H1 (cell line): ENCODE data around the gene PRMT1.

ENCODE experiments used
- CBX5 ChIP-seq: fragments of 300-800, 300-1000 bp; sonication (generic); IDR thresholded peaks from 2 replicates; pipeline ENCODE4 v1.7.1; 2016; ENCODE audit warnings: antibody characterized with exemption, low read length, low read depth
- CEBPB ChIP-seq: IDR thresholded peaks from 2 replicates; pipeline ENCODE4 v1.6.1; 2012; ENCODE audit warnings: low read depth, low read length
- EP300 ChIP-seq, 2 experiments: IDR thresholded peaks; 1 replicate in 1 of 2; 2 replicates in 1 of 2; pipeline ENCODE4 v1.6.1; 2011 to 2012; ENCODE audit warnings: low read depth in 2 of 2, low read length in 2 of 2, mild to moderate bottlenecking in 2 of 2, borderline replicate concordance in 1 of 2, inconsistent platforms in 1 of 2, moderate library complexity in 1 of 2
- PHF8 ChIP-seq: fragments of 200-600 bp; sonication (generic); conservative IDR thresholded peaks from 2 replicates; pipeline ENCODE4 v1.7.1; 2012; ENCODE audit warnings: low read depth, mild to moderate bottlenecking, inconsistent platforms, low read length, moderate library complexity
- SP1 ChIP-seq: IDR thresholded peaks from 2 replicates; pipeline ENCODE4 v1.6.1; 2011; ENCODE audit warnings: low read depth, low read length
- YY1 ChIP-seq: IDR thresholded peaks from 2 replicates; pipeline ENCODE4 v1.6.1; 2011; ENCODE audit warnings: low read depth, mild to moderate bottlenecking, low read length
- TF ChIP-seq, protein P1 (sequence below), 3 experiments: IDR thresholded peaks; 1 replicate in 2 of 3; 2 replicates in 1 of 3; pipeline versions ENCODE4 v1.5.1 to v1.6.1; 2011; ENCODE audit warnings: low read length in 3 of 3, mild to moderate bottlenecking in 3 of 3, inconsistent platforms in 2 of 3, low read depth in 1 of 3, moderate library complexity in 1 of 3; ENCODE audit not compliant: insufficient read depth in 1 of 3; ENCODE audit errors: control extremely low read depth in 1 of 3

DNA sequence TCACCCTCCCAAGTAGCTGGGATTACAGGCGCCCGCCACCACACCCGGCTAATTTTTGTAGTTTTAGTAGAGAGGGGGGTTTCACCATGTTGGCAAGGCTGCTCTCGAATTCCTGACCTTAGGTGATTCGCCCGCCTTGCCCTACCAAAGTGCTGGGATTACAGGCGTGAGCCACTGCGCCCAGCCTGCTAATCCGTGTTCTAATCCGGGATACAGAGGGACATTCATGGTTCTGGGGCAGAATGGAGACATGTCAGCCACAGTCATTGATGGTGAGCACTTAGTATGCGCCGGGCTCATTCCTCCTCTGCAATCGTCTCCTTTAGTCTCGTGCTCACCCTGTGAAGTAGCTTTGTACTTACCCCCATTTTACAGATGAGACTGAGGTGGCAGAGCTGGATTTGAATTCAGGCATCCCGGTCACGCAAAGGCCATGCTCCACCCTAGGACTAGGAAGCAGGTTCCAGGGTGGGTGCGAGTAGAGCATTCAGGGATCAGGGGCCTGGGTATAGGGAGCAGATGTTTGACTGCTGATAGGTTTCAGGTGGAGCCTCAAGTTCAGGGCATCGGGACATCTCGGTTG lies 45.4 kb upstream of the PRMT1 start:
- TF ChIP-seq CEBPB (no peak), SP1 (no peak), YY1 (no peak), EP300 (IDR thresholded peaks at IDR 0.05; ENCODE audit: borderline replicate concordance in 1 of 2, low read depth in 2 of 2, low read length in 2 of 2) (no peak), CBX5 (no peak), PHF8 (no peak)
- TF ChIP-seq, protein P1, sequence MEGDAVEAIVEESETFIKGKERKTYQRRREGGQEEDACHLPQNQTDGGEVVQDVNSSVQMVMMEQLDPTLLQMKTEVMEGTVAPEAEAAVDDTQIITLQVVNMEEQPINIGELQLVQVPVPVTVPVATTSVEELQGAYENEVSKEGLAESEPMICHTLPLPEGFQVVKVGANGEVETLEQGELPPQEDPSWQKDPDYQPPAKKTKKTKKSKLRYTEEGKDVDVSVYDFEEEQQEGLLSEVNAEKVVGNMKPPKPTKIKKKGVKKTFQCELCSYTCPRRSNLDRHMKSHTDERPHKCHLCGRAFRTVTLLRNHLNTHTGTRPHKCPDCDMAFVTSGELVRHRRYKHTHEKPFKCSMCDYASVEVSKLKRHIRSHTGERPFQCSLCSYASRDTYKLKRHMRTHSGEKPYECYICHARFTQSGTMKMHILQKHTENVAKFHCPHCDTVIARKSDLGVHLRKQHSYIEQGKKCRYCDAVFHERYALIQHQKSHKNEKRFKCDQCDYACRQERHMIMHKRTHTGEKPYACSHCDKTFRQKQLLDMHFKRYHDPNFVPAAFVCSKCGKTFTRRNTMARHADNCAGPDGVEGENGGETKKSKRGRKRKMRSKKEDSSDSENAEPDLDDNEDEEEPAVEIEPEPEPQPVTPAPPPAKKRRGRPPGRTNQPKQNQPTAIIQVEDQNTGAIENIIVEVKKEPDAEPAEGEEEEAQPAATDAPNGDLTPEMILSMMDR (IDR thresholded peaks at IDR 0.05; ENCODE audit: control extremely low read depth in 1 of 3, insufficient read depth in 1 of 3, low read depth in 1 of 3, low read length in 3 of 3), result no peak
